Brain microvascular endothelial cell (primary cell): ENCODE measurements around the gene DUSP2.

ENCODE experiments used
- DNase-seq: peaks from one replicate; pipeline ENCODE4 v3.0.0-alpha.2; 2020
- H3K27ac ChIP-seq: fragments of 250-450 bp; sonication (Bioruptor Pico); 2 replicates; pipeline ENCODE4 v1.5.1; 2020; ENCODE audit warnings: mild to moderate bottlenecking, moderate library complexity
- H3K27me3 ChIP-seq: fragments of 250-450 bp; sonication (Bioruptor Pico); replicated peaks from 2 replicates; pipeline ENCODE4 v1.5.1; 2020; ENCODE audit warnings: mild to moderate bottlenecking
- H3K36me3 ChIP-seq: fragments of 250-450 bp; sonication (Bioruptor Pico); replicated peaks from 2 replicates; pipeline ENCODE4 v1.5.1; 2020; ENCODE audit warnings: mild to moderate bottlenecking
- H3K4me3 ChIP-seq: 2 replicates; pipeline ENCODE4 v1.5.1; 2011; ENCODE audit warnings: low read depth, mild to moderate bottlenecking, control low read depth, low read length, moderate library complexity
- in situ Hi-C: cut with HindIII; loops from 2 replicates; pipeline ENCODE4 v1.10.0; 2017; ENCODE audit warnings: low sequenced_read_pairs, low pct_ligation_motif_present
- TF ChIP-seq, protein P1 (sequence below): IDR thresholded peaks from 2 replicates; pipeline ENCODE4 v1.5.1; 2011; ENCODE audit warnings: low read depth, mild to moderate bottlenecking, moderate library complexity, low read length, control low read depth, inconsistent platforms; ENCODE audit errors: missing control alignments

The DUSP2 gene

GRCh38 chr2:96154506-96155380, 9.5 kb upstream of the DUSP2 start:
- H3K27ac ChIP-seq: no peak overlapping the region
- in situ Hi-C loops: no loop called here
- no peaks in the 10 kb centered on the region for H3K36me3 ChIP-seq
- no peak for DNase-seq
- no peak overlapping the region for H3K4me3 ChIP-seq
- TF ChIP-seq, protein P1, sequence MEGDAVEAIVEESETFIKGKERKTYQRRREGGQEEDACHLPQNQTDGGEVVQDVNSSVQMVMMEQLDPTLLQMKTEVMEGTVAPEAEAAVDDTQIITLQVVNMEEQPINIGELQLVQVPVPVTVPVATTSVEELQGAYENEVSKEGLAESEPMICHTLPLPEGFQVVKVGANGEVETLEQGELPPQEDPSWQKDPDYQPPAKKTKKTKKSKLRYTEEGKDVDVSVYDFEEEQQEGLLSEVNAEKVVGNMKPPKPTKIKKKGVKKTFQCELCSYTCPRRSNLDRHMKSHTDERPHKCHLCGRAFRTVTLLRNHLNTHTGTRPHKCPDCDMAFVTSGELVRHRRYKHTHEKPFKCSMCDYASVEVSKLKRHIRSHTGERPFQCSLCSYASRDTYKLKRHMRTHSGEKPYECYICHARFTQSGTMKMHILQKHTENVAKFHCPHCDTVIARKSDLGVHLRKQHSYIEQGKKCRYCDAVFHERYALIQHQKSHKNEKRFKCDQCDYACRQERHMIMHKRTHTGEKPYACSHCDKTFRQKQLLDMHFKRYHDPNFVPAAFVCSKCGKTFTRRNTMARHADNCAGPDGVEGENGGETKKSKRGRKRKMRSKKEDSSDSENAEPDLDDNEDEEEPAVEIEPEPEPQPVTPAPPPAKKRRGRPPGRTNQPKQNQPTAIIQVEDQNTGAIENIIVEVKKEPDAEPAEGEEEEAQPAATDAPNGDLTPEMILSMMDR: no peak
- no peaks in the 10 kb centered on the region for H3K27me3 ChIP-seq

GRCh38 chr2:96153991-96154431, 8.8 kb upstream of the DUSP2 start:
- no peak for DNase-seq
- TF ChIP-seq, protein P1: peak; percentile 1
- Histone ChIP-seq H3K27me3 (no peaks in the 10 kb centered on the region), H3K27ac (no peak overlapping the region), H3K36me3 (no peaks in the 10 kb centered on the region), H3K4me3 (no peak overlapping the region)
- in situ Hi-C loops: no loop called here

GRCh38 chr2:96153291-96153713, 8.1 kb upstream of the DUSP2 start:
- TF ChIP-seq, protein P1: no peak
- H3K36me3 ChIP-seq: no peaks in the 10 kb centered on the region
- no peak overlapping the region for H3K27ac ChIP-seq
- H3K27me3 ChIP-seq: no peaks in the 10 kb centered on the region
- DNase-seq: no peak
- H3K4me3 ChIP-seq: no peak overlapping the region
- in situ Hi-C loops: no loop called here

DNA sequence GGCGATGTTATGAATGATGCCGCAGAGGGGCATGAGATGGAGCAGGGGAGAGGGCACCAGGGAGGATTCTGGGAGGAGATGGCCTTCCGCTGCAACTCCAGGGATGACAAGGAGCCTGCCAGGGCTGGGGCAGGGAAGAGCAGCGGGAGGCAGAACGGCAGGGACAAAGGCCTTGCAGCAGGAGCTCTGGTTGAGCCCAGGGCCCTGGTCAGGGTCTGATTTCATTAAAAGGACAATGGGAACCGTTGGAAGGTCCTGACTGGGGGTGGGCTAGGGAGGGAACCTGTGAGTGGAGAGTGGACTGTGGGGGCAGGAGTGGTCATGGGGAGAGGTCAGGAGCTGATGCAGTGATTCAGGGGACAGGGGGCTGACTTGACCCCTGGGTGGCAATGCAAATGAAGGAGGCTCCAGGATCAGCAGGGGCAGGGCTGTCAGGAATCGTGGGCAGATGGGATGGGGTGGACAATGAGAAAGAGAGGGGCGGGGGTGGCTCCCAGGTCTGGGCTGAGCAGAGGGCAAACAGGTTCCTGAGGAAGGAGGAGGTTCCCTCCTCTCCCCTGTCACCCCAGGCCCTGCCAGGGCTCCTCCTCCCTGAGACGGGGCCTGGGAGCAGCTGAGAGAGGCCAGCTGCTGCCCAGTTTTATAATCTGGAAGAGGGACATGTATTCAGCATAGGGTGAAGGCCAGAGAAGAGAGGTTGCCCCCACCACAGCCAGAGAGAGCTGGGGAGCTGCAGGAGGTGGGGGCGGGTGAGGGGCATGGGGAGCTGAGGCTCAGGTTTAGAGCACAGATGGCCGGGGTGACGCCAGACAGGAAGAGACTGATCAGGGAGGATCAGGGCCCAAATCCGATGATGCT, 7.3 kb upstream of the DUSP2 start:
- H3K27ac ChIP-seq: no peak overlapping the region
- TF ChIP-seq, protein P1: no peak
- H3K4me3 ChIP-seq: no peak overlapping the region
- no peaks in the 10 kb centered on the region for H3K27me3 ChIP-seq
- no peaks in the 10 kb centered on the region for H3K36me3 ChIP-seq
- in situ Hi-C loops: no loop called here
- DNase-seq: no peak

- no peak overlapping the region for H3K27ac ChIP-seq
Measured at GRCh38 chr2:96151595-96152303, 6.5 kb upstream of the DUSP2 start.

More at GRCh38 chr2:96151595-96152303, 6.5 kb upstream of the DUSP2 start:
- DNase-seq: no peak
- TF ChIP-seq, protein P1: no peak
- in situ Hi-C loops: no loop called here
- Histone ChIP-seq H3K4me3 (no peak overlapping the region), H3K27me3 (no peaks in the 10 kb centered on the region), H3K36me3 (no peaks in the 10 kb centered on the region)
